Caco-2 (cell line): ENCODE data around the gene RPGRIP1. TPM values are rescaled to one million over a fixed set of nuclear protein-coding genes. Genes with fewer than 3 reads are reported as not detected.

Experiments
- BruUV-seq: library from RNA; stranded (reverse); fragments of 400-500 nt; replicated peaks from 2 replicates; lab custom pipeline; 2021; lab: Mats Ljungman, UMichigan
- CTCF ChIA-PET: fragments of 300-600 bp; sonication (Branson Sonifier 250); formaldehyde crosslinking; loops from one replicate; lab custom pipeline; 2022; ENCODE audit warnings: antibody characterized with exemption; lab: Charles Lee
- POLR2A ChIA-PET: fragments of 300-600 bp; sonication (Branson Sonifier 250); formaldehyde crosslinking; loops from one replicate; lab custom pipeline; 2022; ENCODE audit warnings: antibody characterized with exemption; lab: Charles Lee
- DNase-seq, 2 experiments: peaks; one replicate each; pipeline versions ENCODE4 v3.0.0 to v3.0.0-alpha.2; 2020 to 2022
- H3K27me3 ChIP-seq: replicated peaks from 2 replicates; pipeline ENCODE4 v1.6.0; 2011; ENCODE audit warnings: low read length; ENCODE audit not compliant: control insufficient read depth, insufficient read depth
- H3K36me3 ChIP-seq: 2 replicates; pipeline ENCODE4 v1.5.1; 2011; ENCODE audit warnings: low read length; ENCODE audit not compliant: control insufficient read depth, insufficient read depth
- H3K4me1 ChIP-seq: fragments of 250-450 bp; sonication (Bioruptor Pico); 2 replicates; pipeline ENCODE4 v1.5.1; 2020; ENCODE audit warnings: mild to moderate bottlenecking
- H3K4me3 ChIP-seq: 2 replicates; pipeline ENCODE4 v1.5.1; 2011; ENCODE audit warnings: low read depth, mild to moderate bottlenecking, control low read depth, low read length
- H3K9me3 ChIP-seq: fragments of 250-450 bp; sonication (Bioruptor Pico); 2 replicates; pipeline ENCODE4 v1.5.1; 2020; ENCODE audit warnings: mild to moderate bottlenecking, moderate library complexity
- H3K27ac Mint-ChIP-seq: one replicate; pipeline ENCODE4 v1.8.0; 2022; ENCODE audit warnings: mixed read lengths; ENCODE audit not compliant: unreplicated experiment
- H3K27me3 Mint-ChIP-seq: one replicate; pipeline ENCODE4 v1.8.0; 2022; ENCODE audit warnings: mixed read lengths; ENCODE audit not compliant: insufficient read depth, unreplicated experiment
- H3K36me3 Mint-ChIP-seq: one replicate; pipeline ENCODE4 v1.8.0; 2022; ENCODE audit warnings: mild to moderate bottlenecking, mixed read lengths; ENCODE audit not compliant: insufficient read depth, unreplicated experiment
- H3K4me1 Mint-ChIP-seq: one replicate; pipeline ENCODE4 v1.8.0; 2022; ENCODE audit warnings: low read depth, mixed read lengths; ENCODE audit not compliant: unreplicated experiment
- H3K4me3 Mint-ChIP-seq: one replicate; pipeline ENCODE4 v1.8.0; 2022; ENCODE audit warnings: mild to moderate bottlenecking, moderate library complexity, mixed read lengths; ENCODE audit not compliant: unreplicated experiment
- H3K9me3 Mint-ChIP-seq: one replicate; pipeline ENCODE4 v1.8.0; 2022; ENCODE audit warnings: mixed read lengths; ENCODE audit not compliant: unreplicated experiment
- CTCF ChIP-seq, 2 experiments: fragments of 200-600 bp in 1 of 2; IDR thresholded peaks; 1 replicate in 1 of 2; 2 replicates in 1 of 2; pipeline versions ENCODE4 v1.5.1 to v1.8.0; 2011 to 2022; ENCODE audit warnings: antibody characterized with exemption in 1 of 2, control low read depth in 1 of 2, inconsistent platforms in 1 of 2, low read depth in 1 of 2, low read length in 1 of 2, mild to moderate bottlenecking in 1 of 2, moderate library complexity in 1 of 2; ENCODE audit not compliant: insufficient read depth in 1 of 2, severe bottlenecking in 1 of 2, unreplicated experiment in 1 of 2
- intact Hi-C: fragments of 100-400 bp; cut with micrococcal nuclease; formaldehyde crosslinking; loops from one replicate; pipeline ENCODE4 v1.10.0; 2022; ENCODE audit not compliant: unreplicated experiment
- total RNA-seq: library from RNA; stranded (reverse); gene quantifications from 2 replicates; pipeline ENCODE4 v1.2.3, GENCODE V29; 2022

The RPGRIP1 gene
- total RNA-seq, 1 experiment from 2014 or later = not detected

GRCh38 chr14:21307637-21308036 lies 27.8 kb downstream of the RPGRIP1 start:
- ChIA-PET CTCF (interaction anchor here (0.5 kb wide), 1 partner anchor 148 kb away, joined by 3 read pairs; the partner anchor contains the start of gene CHD8), POLR2A (interaction anchor here (1.5 kb wide), 1 partner anchor 148 kb away, joined by 5 read pairs; the partner anchor contains the start of gene CHD8)
- DNase-seq = no peak
- H3K36me3 ChIP-seq = no peaks in the 10 kb centered on the region
- peak overlapping the region; percentile 5 for H3K4me3 ChIP-seq
- BruUV-seq = no TSS peak
- H3K4me3 Mint-ChIP-seq = peak overlapping the region; percentile 78
- H3K27me3 Mint-ChIP-seq = no peaks in the 10 kb centered on the region
- no peak overlapping the region for H3K27ac Mint-ChIP-seq
- H3K4me1 Mint-ChIP-seq = no peaks in the 10 kb centered on the region
- no peak for TF ChIP-seq CTCF (IDR thresholded peaks at IDR 0.05; ENCODE audit: insufficient read depth in 1 of 2, low read depth in 1 of 2, low read length in 1 of 2, severe bottlenecking in 1 of 2, unreplicated experiment in 1 of 2)
- H3K4me1 ChIP-seq = peaks cover 21% of the 10 kb centered on the region
- H3K9me3 Mint-ChIP-seq = no peaks in the 10 kb centered on the region
- no peaks in the 10 kb centered on the region for H3K9me3 ChIP-seq
- intact Hi-C loops = loop anchor here (1.0 to 2.0 kb wide), 2 partner anchors 38 to 249 kb away; partner anchors contain the start of gene HNRNPC
- no peaks in the 10 kb centered on the region for H3K27me3 ChIP-seq
- no peaks in the 10 kb centered on the region for H3K36me3 Mint-ChIP-seq

GRCh38 chr14:21308132-21308478 lies 28.2 kb downstream of the RPGRIP1 start:
- no peak for DNase-seq
- CTCF ChIA-PET = no interaction called here
- BruUV-seq = TSS peak; percentile 97

More at GRCh38 chr14:21308132-21308478, 28.2 kb downstream of the RPGRIP1 start:
- H3K36me3 ChIP-seq = no peaks in the 10 kb centered on the region
- H3K4me1 ChIP-seq = peaks cover 21% of the 10 kb centered on the region
- H3K27ac Mint-ChIP-seq = peak overlapping the region; percentile 89
- intact Hi-C loops = loop anchor here (1.0 to 2.0 kb wide), 2 partner anchors 39 to 249 kb away; partner anchors contain the start of gene HNRNPC
- POLR2A ChIA-PET = interaction anchor here (1.5 kb wide), 1 partner anchor 147 kb away, joined by 5 read pairs; the partner anchor contains the start of gene CHD8
- no peak for TF ChIP-seq CTCF (IDR thresholded peaks at IDR 0.05; ENCODE audit: insufficient read depth in 1 of 2, low read depth in 1 of 2, low read length in 1 of 2, severe bottlenecking in 1 of 2, unreplicated experiment in 1 of 2)
- no peaks in the 10 kb centered on the region for H3K9me3 Mint-ChIP-seq
- peak overlapping the region; percentile 78 for H3K4me3 Mint-ChIP-seq
- H3K27me3 Mint-ChIP-seq = no peaks in the 10 kb centered on the region
- H3K36me3 Mint-ChIP-seq = no peaks in the 10 kb centered on the region
- H3K4me1 Mint-ChIP-seq = no peaks in the 10 kb centered on the region
- H3K27me3 ChIP-seq = no peaks in the 10 kb centered on the region
- no peaks in the 10 kb centered on the region for H3K9me3 ChIP-seq
- peak overlapping the region; percentile 36 for H3K4me3 ChIP-seq
